Endothelial cell of umbilical vein (primary cell): ENCODE measurements around the gene IPPK.

ENCODE experiments used
- EZH2 ChIP-seq: IDR thresholded peaks from 2 replicates; pipeline ENCODE4 v1.6.1; 2012; ENCODE audit warnings: borderline replicate concordance, low read depth, mild to moderate bottlenecking, moderate library complexity, low read length, inconsistent platforms; ENCODE audit not compliant: severe bottlenecking
- POLR2AphosphoS5 ChIP-seq: IDR thresholded peaks from 2 replicates; pipeline ENCODE4 v1.6.1; 2012; ENCODE audit warnings: low read depth, mild to moderate bottlenecking, control low read depth, low read length, moderate library complexity; ENCODE audit not compliant: insufficient read depth
- TF ChIP-seq, protein P1 (sequence below), 2 donors: IDR thresholded peaks; 1 replicate in 1 of 2; 2 replicates in 1 of 2; pipeline ENCODE4 v1.5.1; 2011; ENCODE audit warnings: low read length in 2 of 2, mild to moderate bottlenecking in 2 of 2, moderate library complexity in 2 of 2, control low read depth in 1 of 2, inconsistent platforms in 1 of 2, low read depth in 1 of 2; ENCODE audit not compliant: insufficient read depth in 1 of 2; ENCODE audit errors: extremely low read depth in 1 of 2
- TF ChIP-seq, protein P2 (sequence below): IDR thresholded peaks from 2 replicates; pipeline ENCODE4 v1.6.1; 2011; ENCODE audit not compliant: insufficient read depth, insufficient read length

DNA sequence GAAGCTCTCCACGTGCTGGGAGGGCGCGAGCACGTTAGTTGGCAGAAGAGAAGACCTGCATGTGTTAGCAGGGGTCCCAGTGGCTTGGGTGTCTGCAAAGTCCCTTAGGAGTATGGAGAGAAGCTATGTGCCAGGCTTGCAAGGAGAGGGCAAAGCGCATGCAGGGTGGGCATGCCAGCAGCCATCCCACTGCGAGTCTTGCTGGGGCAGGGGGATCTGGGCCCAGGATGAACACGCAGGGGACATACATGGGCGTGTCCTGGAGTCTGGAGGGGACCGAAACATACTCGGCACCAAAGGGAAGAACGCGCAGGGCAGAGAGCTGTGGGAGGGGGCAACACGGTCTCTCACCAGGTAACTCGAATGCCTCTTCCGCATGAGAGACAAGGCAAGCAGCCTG lies 43.6 kb upstream of the IPPK start:
- TF ChIP-seq EZH2 (no peak), POLR2AphosphoS5 (no peak)
- TF ChIP-seq, protein P1, sequence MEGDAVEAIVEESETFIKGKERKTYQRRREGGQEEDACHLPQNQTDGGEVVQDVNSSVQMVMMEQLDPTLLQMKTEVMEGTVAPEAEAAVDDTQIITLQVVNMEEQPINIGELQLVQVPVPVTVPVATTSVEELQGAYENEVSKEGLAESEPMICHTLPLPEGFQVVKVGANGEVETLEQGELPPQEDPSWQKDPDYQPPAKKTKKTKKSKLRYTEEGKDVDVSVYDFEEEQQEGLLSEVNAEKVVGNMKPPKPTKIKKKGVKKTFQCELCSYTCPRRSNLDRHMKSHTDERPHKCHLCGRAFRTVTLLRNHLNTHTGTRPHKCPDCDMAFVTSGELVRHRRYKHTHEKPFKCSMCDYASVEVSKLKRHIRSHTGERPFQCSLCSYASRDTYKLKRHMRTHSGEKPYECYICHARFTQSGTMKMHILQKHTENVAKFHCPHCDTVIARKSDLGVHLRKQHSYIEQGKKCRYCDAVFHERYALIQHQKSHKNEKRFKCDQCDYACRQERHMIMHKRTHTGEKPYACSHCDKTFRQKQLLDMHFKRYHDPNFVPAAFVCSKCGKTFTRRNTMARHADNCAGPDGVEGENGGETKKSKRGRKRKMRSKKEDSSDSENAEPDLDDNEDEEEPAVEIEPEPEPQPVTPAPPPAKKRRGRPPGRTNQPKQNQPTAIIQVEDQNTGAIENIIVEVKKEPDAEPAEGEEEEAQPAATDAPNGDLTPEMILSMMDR (IDR thresholded peaks at IDR 0.05; ENCODE audit: extremely low read depth in 1 of 2, insufficient read depth in 1 of 2, low read depth in 1 of 2, low read length in 2 of 2), result no peak
- TF ChIP-seq, protein P2, sequence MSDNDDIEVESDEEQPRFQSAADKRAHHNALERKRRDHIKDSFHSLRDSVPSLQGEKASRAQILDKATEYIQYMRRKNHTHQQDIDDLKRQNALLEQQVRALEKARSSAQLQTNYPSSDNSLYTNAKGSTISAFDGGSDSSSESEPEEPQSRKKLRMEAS, result no peak
